Testis (tissue), 5 donors: Measurements from ENCODE around the gene TUBB8B. TPM values are rescaled to one million over a fixed set of nuclear protein-coding genes. Genes with fewer than 3 reads are reported as not detected.
"Not testable (repeated sequence)": the region's sequence is repeated elsewhere in the genome, so short reads cannot be mapped to it uniquely, and the experiment has no call there.

Source experiments
- DNase-seq: peaks from one replicate; pipeline ENCODE4 v3.0.0-alpha.2; 2019
- H3K27ac ChIP-seq, 2 donors: fragments of 200-600 bp; sonication (generic); one replicate each; pipeline ENCODE4 v1.5.1; 2019
- H3K27me3 ChIP-seq: fragments of 200-600 bp; sonication (generic); one replicate; pipeline ENCODE4 v1.5.1; 2019
- H3K36me3 ChIP-seq: fragments of 200-600 bp; sonication (generic); one replicate; pipeline ENCODE4 v1.5.1; 2017; ENCODE audit warnings: low read depth; ENCODE audit errors: missing control alignments
- H3K4me1 ChIP-seq: fragments of 200-600 bp; sonication (generic); one replicate; pipeline ENCODE4 v1.5.1; 2019
- H3K4me3 ChIP-seq, 2 donors: fragments of 200-600 bp; sonication (generic); one replicate each; pipeline ENCODE4 v1.5.1; 2017 to 2019
- H3K9me3 ChIP-seq: fragments of 200-600 bp; sonication (generic); one replicate; pipeline ENCODE4 v1.5.1; 2017
- CTCF ChIP-seq, 3 experiments: fragments of 450-650 bp in 2 of 3; fragments of 200-600 bp in 1 of 3; sonication (generic) in 1 of 3; IDR thresholded peaks; one replicate each; pipeline ENCODE4 v1.5.1; 2016 to 2019; ENCODE audit warnings: antibody characterized with exemption in 3 of 3, mild to moderate bottlenecking in 2 of 3, moderate library complexity in 1 of 3
- WGBS, 2 donors: methylation state at CpG; one replicate each; pipeline ENCODE4 v1.1.5; 2018; 5-methylcytosine and 5-hydroxymethylcytosine counted together
- intact Hi-C: fragments of 100-400 bp; cut with DNase I; formaldehyde crosslinking; loops from one replicate; pipeline ENCODE4 v1.15.1; 2023; ENCODE audit warnings: low total_unique reads
- long read RNA-seq, 2 donors: transcript quantifications; one replicate each; lab custom pipeline, GENCODE V29; 2026
- polyA plus RNA-seq: library from polyadenylated mRNA; stranded (reverse); fragments of 350-450 nt; fragmentation: Illumina TruSeq; extraction: RNeasy Lipid Tissue Mini Kit (QIAGEN cat#74804); gene quantifications from one replicate; pipeline ENCODE4 v1.2.3, GENCODE V29; 2014; ENCODE audit warnings: low read depth, low replicate concordance; ENCODE audit not compliant: insufficient read depth
- total RNA-seq, 2 donors: library from RNA; depleted of rRNA; stranded (reverse); fragments of >200 nt; gene quantifications; one replicate each; pipeline ENCODE4 v1.2.3, GENCODE V29; 2016

The TUBB8B gene
- total RNA-seq (1 to 10 TPM; 8.0 to 8.9 TPM), polyA plus RNA-seq (5.7 TPM)
- long read RNA-seq, donor 1 = 0 reads
- long read RNA-seq, donor 2 = 0 reads

- H3K4me3 ChIP-seq, H3K27me3 ChIP-seq, intact Hi-C loops, H3K4me1 ChIP-seq, DNase-seq, H3K27ac ChIP-seq, H3K36me3 ChIP-seq, H3K9me3 ChIP-seq: not testable (repeated sequence)
- WGBS, 2 donors = 44 to 47% methylated on average over 5 to 10 of the region's 37 CpGs
Observed at GRCh38 chr18:49176-49665, at the start of gene TUBB8B. Gene TUBB8B, minus strand, starts transcription at chr18:49615. Its CDS starts 58 bp downstream, at chr18:49557.

- 24 to 66% methylated on average over 11 to 19 of the region's 31 CpGs for WGBS, 2 donors
- H3K27ac ChIP-seq, H3K27me3 ChIP-seq, H3K36me3 ChIP-seq, intact Hi-C loops, H3K4me3 ChIP-seq, H3K9me3 ChIP-seq, H3K4me1 ChIP-seq: not testable (repeated sequence)
- peak; percentile 77 for DNase-seq
- peak; percentile 41 to 89 (median 74) for TF ChIP-seq CTCF (IDR thresholded peaks at IDR 0.05)
Observed at GRCh38 chr18:97252-97914, 48.0 kb upstream of the TUBB8B start.

GRCh38 chr18:96767-97131 lies 47.3 kb upstream of the TUBB8B start:
- peak in 2 of 3 experiments; percentile 19 to 20 for TF ChIP-seq CTCF (IDR thresholded peaks at IDR 0.05)
- H3K27ac ChIP-seq, intact Hi-C loops, DNase-seq, H3K4me1 ChIP-seq, H3K27me3 ChIP-seq, H3K9me3 ChIP-seq, H3K4me3 ChIP-seq, H3K36me3 ChIP-seq: not testable (repeated sequence)
- 73% methylated on average over 9 of the region's 20 CpGs; no CpG with 5 or more reads in 1 of the 2 donors for WGBS, 2 donors

GRCh38 chr18:96101-96766 lies 46.8 kb upstream of the TUBB8B start:
- H3K4me1 ChIP-seq, H3K27ac ChIP-seq, H3K27me3 ChIP-seq, H3K36me3 ChIP-seq, H3K9me3 ChIP-seq, intact Hi-C loops, DNase-seq: not testable (repeated sequence)
- peak overlapping the region in 1 of 2 donors; percentile 12 for H3K4me3 ChIP-seq
- 52 to 53% methylated on average over 5 to 18 of the region's 37 CpGs for WGBS, 2 donors

- H3K4me3 ChIP-seq, H3K4me1 ChIP-seq, intact Hi-C loops, H3K9me3 ChIP-seq, DNase-seq, H3K27ac ChIP-seq, H3K36me3 ChIP-seq, H3K27me3 ChIP-seq: not testable (repeated sequence)
- 56 to 63% methylated on average over 10 to 18 of the region's 18 CpGs for WGBS, 2 donors
Observed at GRCh38 chr18:95580-95979, 46.2 kb upstream of the TUBB8B start.

GRCh38 chr18:93897-94408 lies 44.5 kb upstream of the TUBB8B start:
- H3K27ac ChIP-seq, H3K9me3 ChIP-seq, H3K4me3 ChIP-seq, intact Hi-C loops, H3K36me3 ChIP-seq, H3K4me1 ChIP-seq, DNase-seq, H3K27me3 ChIP-seq: not testable (repeated sequence)
- WGBS, 2 donors = 75 to 80% methylated on average over 6 of the region's 6 CpGs

- intact Hi-C loops, H3K4me1 ChIP-seq, H3K4me3 ChIP-seq, H3K27me3 ChIP-seq, H3K27ac ChIP-seq, DNase-seq, H3K36me3 ChIP-seq, H3K9me3 ChIP-seq: not testable (repeated sequence)
- WGBS, 2 donors = 81 to 88% methylated on average over 1 of the region's 1 CpG
Observed at GRCh38 chr18:91561-91960, 42.1 kb upstream of the TUBB8B start.

GRCh38 chr18:90396-91193 lies 41.2 kb upstream of the TUBB8B start:
- H3K27me3 ChIP-seq, H3K9me3 ChIP-seq, intact Hi-C loops, H3K27ac ChIP-seq, H3K36me3 ChIP-seq, H3K4me3 ChIP-seq, H3K4me1 ChIP-seq, DNase-seq: not testable (repeated sequence)
- 57 to 80% methylated on average over 17 of the region's 17 CpGs for WGBS, 2 donors

GRCh38 chr18:89124-89523 lies 39.7 kb upstream of the TUBB8B start:
- H3K27me3 ChIP-seq, DNase-seq, H3K4me3 ChIP-seq, H3K36me3 ChIP-seq, H3K9me3 ChIP-seq, intact Hi-C loops, H3K27ac ChIP-seq, H3K4me1 ChIP-seq: not testable (repeated sequence)
- 91% methylated on average over 6 of the region's 6 CpGs; no CpG with 5 or more reads in 1 of the 2 donors for WGBS, 2 donors
